HG02938 (cell line): Measurements from ENCODE around the gene ENOPH1.
A peak's percentile ranks its signal among the peaks of the same experiment; 100 is the strongest.
"Not testable (repeated sequence)": the region's sequence is repeated elsewhere in the genome, so short reads cannot be mapped to it uniquely, and the experiment has no call there.

Source experiments
- ATAC-seq: cut with Tn5 transposase; IDR thresholded peaks from one replicate; pipeline ENCODE4 v1.9.1; 2021; ENCODE audit warnings: mild to moderate bottlenecking, moderate library complexity; ENCODE audit not compliant: unreplicated experiment

The ENOPH1 gene

DNA sequence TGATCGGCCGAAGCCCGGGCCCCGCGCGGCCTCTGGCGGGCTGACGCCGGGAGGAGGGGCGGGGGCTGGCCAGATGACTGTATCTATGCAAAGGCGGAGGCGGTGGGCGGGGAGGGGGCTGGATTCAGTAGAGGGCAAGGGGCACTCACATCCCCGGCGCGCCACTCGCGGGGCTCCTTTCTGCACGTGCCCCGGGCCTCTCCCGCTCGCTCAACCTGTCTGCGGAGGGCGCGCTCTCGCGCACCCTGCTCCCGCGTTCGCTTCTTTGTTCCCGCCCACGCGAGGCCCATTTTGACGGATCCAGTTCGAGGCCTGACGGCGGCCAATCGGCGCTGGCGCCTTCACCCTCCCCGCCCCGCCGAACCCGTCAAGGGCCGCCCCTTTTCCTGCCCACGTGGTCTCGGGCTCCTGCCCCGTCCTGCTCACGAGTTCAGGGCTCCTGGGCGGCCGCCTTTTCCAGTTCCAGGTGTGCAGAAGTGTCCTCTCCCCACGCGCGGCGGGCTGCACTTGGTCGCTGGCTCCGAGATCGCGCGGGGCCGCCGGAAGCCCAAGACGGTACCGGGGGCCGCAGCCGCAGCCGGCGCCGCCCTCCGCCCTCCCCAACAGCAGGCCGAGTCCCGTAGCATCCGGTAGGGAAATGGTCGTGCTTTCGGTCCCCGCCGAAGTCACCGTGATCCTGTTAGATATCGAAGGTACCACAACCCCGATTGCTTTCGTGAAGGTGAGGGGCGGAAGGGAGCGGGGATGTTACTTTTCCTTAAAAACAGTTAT lies at the start of gene ENOPH1, which contains the start of gene HNRNPDL:
Gene ENOPH1, plus strand, starts transcription at position 398 of the 771 bp plus-strand sequence. Its CDS starts 240 bp downstream, at position 638.
Gene HNRNPDL, minus strand, starts transcription at position 270 of the 771 bp plus-strand sequence. CDS start 772 bp downstream, outside the sequence.
- ATAC-seq = peak; percentile 73

DNA sequence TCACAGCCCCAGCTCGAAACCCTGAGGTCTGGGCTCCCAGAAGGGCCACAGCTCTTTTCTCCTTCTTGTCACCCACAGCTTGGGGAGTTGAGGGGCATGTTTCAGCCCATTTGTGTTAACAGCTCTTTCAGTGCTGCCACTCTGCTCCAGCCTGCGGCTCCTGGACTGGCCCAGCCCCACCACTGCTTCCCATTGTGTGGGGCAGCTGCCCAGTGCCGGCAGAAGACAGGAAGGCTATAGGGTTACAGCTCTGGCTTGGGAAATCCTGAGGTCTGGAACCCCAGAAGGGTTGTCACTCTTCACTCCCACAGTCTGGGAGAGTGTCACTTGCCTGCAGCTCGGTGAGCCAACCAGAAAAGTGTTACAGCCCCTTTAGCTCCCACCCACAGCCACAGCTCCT lies 49.6 kb upstream of the ENOPH1 start:
- ATAC-seq = no peak

DNA sequence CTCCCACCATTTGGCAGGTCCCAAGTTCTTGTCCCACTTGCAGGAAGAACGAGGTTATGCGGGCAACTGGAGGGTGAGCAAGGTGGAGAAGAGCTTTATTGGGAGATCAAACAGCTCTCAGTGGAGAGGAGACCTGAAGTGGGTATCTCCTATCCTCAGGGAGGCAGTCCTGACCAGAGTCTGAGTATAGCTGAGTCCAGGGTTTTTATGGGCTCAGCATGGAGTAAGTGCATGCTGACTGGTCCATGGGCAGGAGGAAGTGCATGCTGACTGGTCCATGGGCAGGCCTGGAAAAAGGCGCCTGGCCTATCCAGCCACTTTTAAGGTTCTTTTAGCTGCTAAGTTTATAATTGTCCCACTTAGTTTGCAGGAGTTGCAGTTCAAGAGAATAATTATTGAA lies 49.2 kb upstream of the ENOPH1 start:
- ATAC-seq = no peak

DNA sequence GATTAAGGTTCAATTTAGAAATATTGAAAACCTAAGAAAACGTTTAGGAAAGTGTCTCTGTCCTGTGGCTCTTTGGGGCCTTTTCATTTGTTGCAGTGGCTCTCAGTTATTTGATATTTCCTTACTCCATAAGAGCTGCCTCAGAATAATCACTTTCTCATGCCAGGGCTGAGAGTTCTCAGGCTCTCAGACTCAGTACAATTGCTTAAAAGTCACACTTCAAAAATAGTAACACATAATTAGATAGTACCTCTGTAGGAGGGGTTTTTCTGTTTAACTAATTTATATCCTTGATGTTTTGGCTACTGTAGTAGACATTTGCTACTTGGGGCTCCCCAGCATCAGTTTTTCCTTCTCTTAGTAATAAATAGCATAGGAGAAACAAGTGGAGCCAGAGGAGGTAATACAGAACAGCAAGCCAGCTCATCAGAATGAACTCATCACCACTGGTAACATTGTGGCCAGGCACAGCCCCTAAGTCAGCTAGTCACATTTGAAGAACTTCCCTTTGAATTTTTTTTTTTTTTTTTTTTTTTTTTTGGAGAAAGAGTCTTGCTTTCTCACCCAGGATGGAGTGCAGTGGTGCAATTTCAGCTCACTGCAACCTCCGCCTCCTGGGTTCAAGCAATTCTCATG lies 48.6 kb upstream of the ENOPH1 start:
- ATAC-seq = no peak

DNA sequence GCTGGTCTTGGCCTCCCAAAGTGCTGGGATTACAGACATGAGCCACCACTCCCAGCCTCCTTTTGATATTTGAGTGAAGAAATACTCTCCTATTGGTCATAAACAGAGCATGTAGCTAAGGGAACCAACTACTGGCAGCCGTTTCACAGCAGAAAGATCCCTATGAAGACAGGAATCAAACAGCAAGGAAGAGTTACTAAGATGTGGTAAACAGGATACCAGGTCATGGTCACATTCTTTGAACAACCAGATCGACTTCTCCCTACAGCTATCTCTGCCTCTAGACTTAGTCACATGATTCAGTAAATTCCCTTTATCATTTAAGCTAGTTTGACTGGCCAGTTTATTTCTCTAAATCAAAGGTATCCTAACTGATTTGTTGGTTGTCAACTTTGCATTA lies 47.6 kb upstream of the ENOPH1 start:
- ATAC-seq = no peak

DNA sequence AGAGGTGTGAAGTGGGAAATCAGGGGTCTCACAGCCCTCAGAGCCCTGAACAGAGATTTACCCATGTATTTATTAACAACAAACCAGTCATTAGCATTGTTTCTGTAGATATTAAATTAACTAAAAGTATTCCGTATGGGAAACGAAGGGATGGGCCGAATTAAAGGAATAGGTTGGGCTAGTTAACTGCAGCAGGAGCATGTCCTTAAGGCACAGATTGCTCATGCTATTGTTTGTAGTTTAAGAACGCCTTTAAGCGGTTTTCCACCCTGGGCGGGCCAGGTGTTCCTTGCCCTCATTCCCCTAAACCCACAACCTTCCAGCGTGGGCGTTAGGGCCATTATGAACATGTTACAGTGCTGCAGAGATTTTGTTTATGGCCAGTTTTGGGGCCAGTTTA lies 44.1 kb upstream of the ENOPH1 start:
- ATAC-seq = not testable (repeated sequence)

DNA sequence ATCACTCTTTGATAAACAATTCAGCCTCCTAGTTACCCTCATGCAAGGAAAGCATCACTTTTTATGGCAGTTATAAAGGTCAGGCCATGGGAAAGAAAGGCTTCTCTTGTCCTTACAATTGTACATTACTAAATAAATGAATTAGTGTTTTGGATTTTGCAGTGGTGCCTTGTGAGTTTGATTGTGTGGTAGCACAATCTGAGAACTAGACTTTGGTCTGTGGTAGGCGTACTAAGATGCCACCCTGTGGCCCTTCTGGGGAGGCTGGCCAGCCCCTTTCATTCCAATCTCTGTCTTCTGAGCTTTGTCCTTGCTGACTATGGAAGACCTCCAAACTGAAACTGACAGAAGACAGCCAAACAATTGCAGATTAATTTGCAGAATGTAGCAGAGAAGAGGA lies 42.0 kb upstream of the ENOPH1 start:
- ATAC-seq = no peak

DNA sequence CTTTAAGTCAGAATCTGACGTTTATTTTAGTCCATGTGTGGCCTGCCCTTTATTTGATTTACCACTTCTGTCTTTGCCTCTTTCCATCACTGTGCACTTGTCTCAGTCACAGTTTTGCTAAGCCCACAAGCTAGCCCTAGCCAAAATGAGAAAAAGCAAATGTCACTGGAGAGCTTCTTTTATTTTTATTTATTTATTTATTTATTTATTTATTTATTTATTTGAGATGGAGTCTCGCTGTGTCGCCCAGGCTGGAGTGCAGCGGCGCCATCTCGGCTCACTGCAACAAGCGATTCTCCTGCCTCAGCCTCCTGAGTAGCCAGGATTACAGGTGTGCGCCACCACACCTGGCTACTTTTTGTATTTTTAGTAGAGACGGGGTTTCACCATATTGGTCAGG lies 40.3 kb upstream of the ENOPH1 start:
- ATAC-seq = not testable (repeated sequence)

DNA sequence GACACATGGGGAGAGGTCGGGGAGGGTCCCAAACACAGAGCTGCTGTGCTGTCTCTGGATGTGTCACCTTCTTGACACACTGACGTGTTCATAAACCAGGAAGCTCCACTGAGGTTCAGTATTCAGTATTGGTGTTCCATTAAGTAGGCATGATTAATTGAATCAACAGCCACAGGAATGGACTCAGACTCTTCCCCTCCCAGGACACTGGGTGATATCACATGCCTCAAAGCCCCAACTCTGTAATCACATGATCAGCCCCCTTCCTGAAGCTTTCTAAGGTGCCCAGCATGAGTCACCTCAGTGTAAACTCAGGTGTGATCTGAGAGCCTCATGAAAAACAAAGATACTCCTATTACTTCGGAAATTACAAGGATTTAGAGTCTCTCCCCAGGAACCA lies 35.5 kb upstream of the ENOPH1 start:
- ATAC-seq = no peak

DNA sequence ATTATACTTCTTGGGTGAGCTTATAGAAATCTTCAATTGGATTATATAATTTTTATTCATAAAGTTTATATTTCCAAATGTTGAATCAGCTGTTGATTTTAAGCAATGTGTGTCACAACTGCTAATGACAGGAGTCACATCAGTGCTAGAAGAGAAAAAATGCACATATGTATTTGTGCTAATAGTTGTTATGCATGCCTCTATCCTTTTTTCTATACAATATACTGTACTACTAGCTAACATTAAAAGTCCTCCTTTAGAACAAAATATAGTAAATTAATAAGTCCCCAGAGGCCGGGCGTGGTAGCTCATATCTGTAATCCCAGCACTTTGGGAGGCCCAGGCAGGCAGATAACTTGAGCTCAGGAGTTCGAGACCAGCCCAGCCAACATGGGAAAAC lies 32.9 kb upstream of the ENOPH1 start:
- no peak for ATAC-seq

DNA sequence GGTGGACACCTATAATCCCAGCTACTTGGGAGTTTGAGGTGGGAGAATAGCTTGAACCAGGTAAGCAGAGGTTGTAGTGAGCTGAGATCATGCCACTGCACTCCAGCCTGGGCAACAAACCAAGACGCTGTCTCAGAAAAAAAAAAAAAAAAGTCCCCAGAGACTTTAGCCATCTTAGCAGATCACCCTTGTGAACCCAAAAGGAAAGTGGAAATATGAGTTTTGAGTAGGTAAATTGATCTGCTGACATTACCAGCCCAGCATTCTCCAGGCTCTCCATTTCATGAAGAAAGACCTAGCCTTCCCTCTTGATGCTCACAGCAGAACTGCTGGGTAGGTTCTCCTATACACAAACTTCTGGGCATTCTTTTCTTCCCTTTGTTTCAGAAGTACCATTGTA lies 32.1 kb upstream of the ENOPH1 start:
- no peak for ATAC-seq

DNA sequence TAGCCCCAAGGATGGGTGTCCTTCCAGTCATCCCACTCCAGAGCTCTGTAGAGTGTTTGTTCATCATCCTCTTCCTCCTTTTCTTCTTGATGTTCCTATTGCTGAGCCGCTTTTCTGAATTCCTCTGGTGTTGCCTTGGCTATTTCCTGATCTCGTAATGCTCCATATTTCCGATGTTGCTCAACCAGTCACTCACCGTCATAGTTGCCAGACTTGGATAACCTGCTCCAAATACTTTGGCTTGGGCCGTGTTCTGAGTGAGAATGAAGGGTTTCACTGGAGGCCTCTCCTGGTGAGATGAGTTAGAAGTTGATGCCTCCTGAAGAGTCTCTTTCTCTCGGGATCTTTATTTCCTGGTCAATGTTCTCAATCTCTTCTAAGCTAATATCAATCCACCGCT lies 28.8 kb upstream of the ENOPH1 start:
- no peak for ATAC-seq

DNA sequence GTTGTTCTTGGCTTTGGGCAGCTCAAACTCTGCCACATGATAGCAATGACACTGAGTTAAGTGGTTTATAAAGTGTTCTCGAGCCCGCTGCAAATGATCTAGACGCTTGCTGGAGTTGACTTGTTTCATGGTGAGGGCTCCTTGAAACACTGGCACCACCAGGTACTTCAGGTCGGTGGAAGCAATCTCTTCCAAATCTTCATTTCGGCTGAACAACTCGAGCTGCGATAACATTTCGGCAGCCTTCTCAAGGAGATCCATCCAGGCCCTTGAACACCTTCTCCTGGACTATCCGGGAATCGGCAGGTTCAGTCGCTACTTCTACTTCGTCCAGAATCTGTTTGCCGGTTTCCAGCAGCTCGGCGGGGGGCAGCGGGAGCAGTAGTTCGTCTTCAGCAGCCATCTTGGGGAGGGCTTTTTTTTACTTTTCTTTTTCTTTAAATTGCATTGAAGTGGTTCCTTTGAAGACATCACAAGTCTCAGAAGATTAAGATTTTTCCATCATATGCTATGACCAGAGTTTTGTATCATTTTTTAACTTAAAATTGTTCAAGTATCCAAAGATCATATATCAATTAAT lies 28.1 kb upstream of the ENOPH1 start:
- ATAC-seq = no peak

DNA sequence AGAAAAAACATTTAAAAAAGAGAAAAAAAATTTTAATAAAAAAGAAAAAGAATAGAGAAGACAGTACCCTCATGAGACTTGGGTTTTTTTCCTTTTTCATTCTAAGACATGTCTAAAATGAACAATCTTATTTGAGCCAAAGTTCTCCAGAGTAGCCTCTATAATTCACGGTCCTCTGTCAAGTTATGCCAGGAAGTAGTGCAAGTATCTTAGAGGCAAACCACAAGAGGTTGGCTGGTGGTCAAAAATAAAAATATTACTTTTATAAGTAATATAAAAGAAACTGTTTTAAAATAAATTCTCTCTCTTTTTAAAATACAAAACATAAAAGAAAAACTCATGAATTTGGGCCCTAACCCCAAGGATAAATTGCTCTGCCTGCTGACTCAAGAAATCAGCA lies 26.7 kb upstream of the ENOPH1 start:
- ATAC-seq = no peak

DNA sequence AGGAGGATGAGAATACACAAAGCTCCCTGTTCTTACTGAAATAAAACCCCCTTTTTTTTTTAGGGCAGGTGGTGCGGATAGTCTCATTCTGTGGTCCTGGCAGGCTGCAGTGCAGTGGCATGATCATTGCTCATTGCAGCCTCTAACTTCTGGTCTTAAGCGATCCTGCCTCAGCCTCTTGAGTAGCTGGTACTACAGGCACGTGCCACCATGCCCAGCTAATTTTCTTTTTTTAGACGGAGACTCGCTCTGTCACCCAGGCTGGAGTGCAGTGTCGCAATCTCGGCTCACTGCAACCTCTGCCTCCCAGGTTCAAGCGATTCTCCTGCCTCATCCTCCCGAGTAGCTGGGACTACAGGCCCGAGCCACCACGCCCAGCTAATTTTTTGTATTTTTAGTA lies 15.3 kb upstream of the ENOPH1 start:
- not testable (repeated sequence) for ATAC-seq

DNA sequence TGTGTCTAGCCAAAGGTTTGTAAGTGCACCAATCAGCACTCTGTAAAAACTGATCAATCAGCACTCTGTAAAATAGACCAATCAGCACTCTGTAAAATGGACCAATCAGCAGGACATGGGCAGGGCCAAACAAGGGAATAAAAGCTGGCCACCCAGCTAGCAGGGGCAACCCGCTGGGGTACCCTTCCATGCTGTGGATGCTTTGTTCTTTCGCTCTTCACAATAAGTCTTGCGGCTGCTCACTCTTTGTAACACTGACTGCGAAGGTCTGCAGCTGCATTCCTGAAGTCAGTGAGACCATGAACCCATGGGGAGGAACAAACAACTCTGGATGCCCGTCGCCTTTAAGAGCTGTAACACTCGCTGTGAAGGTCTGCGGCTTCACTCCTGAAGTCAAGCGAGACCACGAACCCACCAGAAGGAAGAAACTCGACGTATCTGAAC lies 14.4 kb upstream of the ENOPH1 start:
- ATAC-seq = no peak

DNA sequence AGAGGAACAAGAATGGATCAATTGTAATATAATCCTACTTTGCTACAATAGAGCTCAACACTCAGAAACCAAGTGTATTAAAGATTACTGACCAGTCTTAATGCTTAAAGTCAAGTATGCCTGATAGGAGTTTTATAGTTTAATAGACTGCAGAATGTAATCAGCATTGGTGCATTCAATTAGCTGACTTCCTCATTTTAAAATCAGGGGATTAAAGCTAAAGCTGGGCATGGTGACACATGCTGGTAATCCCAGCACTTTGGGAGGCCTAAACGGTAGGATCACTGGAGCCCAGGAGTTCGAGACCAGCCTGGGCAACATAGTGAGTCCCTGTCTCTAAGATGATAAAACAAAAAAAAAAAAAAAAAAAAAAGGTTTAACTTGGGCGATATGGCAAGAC lies 10.9 kb upstream of the ENOPH1 start:
- no peak for ATAC-seq

DNA sequence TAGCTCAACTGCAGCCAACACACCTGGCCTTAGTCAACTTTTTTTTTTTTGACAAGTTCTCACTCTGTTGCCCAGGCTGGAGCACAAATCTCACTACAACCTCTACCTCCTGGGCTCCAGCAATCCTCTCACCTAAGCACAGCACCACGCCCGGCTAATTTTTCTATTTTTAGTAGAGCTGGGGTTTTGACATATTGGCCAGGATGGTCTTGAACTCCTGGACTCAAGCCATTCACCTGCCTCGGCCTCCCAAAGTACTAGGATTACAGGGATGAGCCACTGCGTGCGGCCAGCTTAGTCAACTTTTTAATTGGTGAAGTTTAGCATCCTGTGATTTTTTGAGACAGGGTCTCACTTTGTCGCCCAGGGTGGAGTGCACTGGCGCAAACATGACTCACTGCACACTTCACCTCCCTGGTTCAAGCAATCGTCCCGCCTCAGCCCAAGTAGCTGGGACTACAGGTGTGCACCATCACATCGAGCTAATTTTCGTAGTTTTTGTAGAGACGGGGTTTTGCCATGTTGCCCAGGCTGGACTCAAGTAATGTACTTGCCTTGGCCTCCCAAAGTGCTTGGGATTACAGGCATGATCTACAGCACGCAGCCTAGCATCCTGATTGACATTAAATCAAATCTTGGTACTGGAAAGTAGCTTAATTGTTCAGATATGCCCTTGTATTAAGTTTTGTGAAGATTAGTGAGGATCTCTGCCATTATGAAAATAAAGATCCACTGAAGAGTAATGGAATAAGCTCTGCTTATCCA lies 8.4 kb upstream of the ENOPH1 start:
- no peak for ATAC-seq

DNA sequence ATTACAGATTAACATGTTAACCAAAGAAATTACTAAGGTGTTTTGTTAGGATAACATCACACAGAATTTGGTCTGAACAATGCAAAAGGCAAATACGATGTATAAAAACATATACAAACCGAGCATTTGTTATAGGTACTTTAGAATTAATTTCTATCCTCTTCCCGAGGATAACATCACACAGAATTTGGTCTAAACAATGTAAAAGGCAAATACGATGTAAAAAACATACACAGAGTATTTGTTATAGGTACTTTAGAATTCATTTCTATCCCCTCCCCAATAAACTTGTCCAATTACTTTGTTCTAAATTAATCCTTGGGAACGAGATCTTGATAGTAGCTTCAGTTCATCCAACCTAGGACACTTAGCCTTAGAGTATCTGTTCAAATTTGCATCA lies 7.8 kb upstream of the ENOPH1 start:
- no peak for ATAC-seq

DNA sequence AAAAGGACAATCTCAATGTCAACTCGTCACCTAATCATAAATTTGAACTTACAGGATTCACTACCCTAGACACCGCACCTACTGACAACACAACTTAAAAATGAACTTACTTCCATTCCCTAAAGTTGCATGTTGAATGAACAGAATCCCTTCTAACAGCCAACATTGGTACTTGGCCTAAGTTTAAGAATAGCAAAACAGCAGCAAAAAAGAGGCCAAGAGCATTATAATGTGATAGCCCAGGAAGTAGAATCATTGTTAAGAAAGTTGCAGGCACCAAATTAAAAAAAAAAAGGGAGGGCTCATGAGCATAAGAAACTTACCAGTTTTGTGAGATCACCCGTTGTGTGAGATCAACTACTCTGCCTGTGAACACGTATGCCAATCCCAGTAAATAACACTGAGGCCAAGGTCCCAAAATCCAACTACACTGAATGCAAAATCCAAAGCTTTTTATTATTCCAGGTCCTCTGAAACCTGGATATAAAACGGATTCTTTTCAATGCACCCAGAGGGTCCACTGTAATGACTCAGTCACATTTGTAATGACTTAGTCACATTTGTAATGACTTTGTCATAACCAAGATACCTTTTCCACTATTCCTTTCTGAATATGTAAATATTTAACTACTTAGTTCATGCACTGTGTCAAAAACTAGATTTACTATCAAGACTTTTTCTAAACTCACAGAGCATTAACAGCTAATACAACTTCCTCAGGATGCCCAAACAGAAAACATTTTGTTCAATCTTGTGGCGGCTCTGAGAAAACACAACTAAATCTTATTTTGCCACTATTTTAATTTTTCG lies 6.9 kb upstream of the ENOPH1 start:
- no peak for ATAC-seq
